ENCODE results near the gene EMILIN2.

DNA sequence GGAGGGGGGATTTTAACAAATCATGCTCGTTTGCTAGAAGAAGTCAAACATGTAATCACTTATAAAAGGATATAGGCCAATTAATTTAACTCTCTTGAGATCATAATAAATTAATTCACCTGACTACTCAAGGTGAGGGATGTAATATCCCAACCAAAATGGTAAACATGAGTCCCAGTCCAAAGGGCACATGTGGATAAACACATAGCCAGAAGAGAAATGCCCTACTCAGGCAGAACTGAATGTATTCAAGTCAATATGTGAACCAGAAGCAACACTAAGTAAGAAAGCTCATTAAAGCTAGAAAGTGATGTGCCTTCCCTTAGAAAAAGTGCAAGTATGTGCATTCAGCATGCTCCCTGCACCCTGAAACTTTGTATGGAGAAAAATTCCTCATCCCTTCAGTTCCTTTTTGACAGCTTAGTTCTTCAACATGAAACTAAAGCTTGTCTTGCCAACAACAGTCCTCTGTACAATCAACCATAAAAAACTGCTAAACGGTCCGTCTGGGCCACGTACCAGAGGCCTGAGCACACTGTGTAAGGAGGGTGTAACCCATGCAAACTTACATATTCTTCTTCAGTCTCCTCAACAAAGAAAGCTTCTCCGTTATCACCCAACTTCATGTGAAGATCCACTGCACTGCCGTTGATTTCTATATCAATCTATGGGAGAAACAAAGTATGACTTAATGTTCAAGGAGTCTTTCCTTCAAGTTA, 107.3 kb downstream of the EMILIN2 start:
- TF ChIP-seq, protein P1, sequence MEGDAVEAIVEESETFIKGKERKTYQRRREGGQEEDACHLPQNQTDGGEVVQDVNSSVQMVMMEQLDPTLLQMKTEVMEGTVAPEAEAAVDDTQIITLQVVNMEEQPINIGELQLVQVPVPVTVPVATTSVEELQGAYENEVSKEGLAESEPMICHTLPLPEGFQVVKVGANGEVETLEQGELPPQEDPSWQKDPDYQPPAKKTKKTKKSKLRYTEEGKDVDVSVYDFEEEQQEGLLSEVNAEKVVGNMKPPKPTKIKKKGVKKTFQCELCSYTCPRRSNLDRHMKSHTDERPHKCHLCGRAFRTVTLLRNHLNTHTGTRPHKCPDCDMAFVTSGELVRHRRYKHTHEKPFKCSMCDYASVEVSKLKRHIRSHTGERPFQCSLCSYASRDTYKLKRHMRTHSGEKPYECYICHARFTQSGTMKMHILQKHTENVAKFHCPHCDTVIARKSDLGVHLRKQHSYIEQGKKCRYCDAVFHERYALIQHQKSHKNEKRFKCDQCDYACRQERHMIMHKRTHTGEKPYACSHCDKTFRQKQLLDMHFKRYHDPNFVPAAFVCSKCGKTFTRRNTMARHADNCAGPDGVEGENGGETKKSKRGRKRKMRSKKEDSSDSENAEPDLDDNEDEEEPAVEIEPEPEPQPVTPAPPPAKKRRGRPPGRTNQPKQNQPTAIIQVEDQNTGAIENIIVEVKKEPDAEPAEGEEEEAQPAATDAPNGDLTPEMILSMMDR (IDR thresholded peaks at IDR 0.05; ENCODE audit: low read depth, low read length, poor library complexity, severe bottlenecking), result no peak
- no peak for TF ChIP-seq EZH2phosphoT487 (IDR thresholded peaks at IDR 0.05; ENCODE audit: borderline replicate concordance, low read length)
